TTC549 (cell line): Measurements from ENCODE around the gene OR2T5.
"Not testable (repeated sequence)": the region's sequence is repeated elsewhere in the genome, so short reads cannot be mapped to it uniquely, and the experiment has no call there.

Source experiments
- FAIRE-seq: peaks from 2 replicates; lab custom pipeline; 2012; peaks lifted over from hg19 to GRCh38; lab: Jason Lieb, UNC

Gene OR2T5

GRCh38 chr1:248507773-248508172, 19.4 kb downstream of the OR2T5 start, which contains the start of gene OR2G6:
TSS of gene OR2G6 (plus strand) at chr1:248508073. CDS start at chr1:248521647, 13,574 bp downstream.
- FAIRE-seq: peak; percentile 98

- not testable (repeated sequence) for FAIRE-seq
Observed at GRCh38 chr1:248510217-248510616, 21.8 kb downstream of the OR2T5 start.

GRCh38 chr1:248521856-248522255, 33.5 kb downstream of the OR2T5 start:
- no peak for FAIRE-seq

DNA sequence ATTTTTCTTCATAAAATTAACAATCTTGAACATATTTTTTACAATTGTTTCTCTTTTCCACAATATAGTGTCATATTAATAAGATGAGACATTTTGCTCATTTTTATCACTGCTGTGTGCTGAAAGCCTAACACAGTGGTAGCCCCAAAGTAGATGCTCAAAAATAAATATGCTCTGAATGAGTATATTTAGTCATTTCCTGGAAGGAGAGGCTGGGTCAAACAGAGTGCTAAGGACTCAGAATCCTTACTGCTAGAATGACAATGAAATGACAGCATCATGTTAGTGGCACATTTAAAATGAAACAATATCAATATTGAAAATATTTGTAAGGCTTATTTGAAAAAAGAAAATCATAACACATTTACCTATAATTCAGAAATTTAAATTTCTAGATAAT, 49.1 kb downstream of the OR2T5 start:
- FAIRE-seq: peak; percentile 99
